ENCODE data around the gene GLUD1.
A peak's percentile ranks its signal among the peaks of the same experiment; 100 is the strongest.
"Not testable (repeated sequence)": the region's sequence is repeated elsewhere in the genome, so short reads cannot be mapped to it uniquely, and the experiment has no call there.

GLUD1 gene

DNA sequence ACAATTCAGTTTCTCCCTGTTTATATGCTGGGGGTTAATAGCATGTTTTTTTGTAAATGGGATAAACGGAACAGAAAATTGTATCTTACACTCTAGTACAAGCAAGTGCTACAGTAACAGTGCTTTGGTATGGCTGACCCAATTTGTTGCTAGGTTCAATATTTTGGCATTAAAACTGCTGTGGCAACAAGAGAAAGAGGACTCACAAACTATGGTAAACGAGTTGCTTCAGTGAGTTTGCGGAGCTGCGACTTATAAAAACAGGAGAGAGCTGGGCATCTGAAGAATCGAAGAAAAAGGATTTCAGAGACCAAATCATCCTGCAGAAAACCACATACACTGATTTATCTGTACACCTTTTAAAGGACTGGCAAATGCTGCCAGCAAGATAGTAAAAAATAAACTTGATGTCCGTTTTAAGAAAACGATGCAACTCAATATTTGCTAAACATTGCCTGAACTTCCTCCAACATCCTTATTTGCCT lies 2.2 kb downstream of the GLUD1 start:
- DNase-seq (ENCODE audit: low read depth) = no peak
- H3K4me3 ChIP-seq (ENCODE audit: control insufficient read depth, low read depth, low read length) = peak overlapping the region; percentile 81
- TF ChIP-seq, protein P1, sequence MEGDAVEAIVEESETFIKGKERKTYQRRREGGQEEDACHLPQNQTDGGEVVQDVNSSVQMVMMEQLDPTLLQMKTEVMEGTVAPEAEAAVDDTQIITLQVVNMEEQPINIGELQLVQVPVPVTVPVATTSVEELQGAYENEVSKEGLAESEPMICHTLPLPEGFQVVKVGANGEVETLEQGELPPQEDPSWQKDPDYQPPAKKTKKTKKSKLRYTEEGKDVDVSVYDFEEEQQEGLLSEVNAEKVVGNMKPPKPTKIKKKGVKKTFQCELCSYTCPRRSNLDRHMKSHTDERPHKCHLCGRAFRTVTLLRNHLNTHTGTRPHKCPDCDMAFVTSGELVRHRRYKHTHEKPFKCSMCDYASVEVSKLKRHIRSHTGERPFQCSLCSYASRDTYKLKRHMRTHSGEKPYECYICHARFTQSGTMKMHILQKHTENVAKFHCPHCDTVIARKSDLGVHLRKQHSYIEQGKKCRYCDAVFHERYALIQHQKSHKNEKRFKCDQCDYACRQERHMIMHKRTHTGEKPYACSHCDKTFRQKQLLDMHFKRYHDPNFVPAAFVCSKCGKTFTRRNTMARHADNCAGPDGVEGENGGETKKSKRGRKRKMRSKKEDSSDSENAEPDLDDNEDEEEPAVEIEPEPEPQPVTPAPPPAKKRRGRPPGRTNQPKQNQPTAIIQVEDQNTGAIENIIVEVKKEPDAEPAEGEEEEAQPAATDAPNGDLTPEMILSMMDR (IDR thresholded peaks at IDR 0.05; ENCODE audit: control insufficient read depth, insufficient read depth, low read depth, low read length, missing control alignments) = no peak

DNA sequence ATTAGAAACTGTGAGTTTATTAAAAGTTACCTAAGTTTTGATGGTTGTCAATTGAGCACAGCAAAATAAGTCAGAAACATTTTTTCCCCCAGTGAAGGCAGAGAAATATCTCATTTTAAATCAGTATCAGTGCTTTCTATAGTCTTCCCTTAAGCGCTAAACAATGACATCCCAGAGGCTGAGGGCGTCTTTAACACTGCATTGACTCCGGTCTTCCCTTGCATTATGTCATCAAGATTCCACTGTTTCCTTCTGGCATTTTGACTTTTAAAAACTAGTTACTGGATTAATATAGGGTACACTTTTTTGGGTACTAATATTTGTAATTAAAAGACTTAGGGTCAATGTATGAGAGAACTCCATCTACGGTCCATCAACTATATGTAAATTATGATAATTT lies 3.9 kb downstream of the GLUD1 start:
- no peak for DNase-seq (ENCODE audit: low read depth)
- no peak overlapping the region for H3K4me3 ChIP-seq (ENCODE audit: control insufficient read depth, low read depth, low read length)
- TF ChIP-seq, protein P1 (IDR thresholded peaks at IDR 0.05; ENCODE audit: control insufficient read depth, insufficient read depth, low read depth, low read length, missing control alignments) = no peak

DNA sequence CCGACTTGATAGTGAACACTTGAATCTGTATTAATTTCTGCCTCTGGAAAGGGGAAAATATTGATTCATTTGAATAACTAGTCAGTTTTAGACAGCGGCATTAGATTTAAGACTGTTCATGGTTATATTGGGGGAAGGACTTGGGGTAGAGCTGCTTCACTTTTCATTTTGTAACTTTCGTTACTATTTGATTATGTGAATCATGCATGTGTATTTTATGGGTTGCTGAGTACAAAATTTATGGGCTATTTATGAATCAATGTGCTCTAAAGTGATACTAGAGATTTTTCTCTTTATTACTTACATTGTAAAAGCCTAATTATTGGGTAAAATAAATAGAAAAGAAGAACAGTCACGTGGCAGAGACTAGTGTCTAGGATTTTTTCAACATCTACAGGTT lies 4.9 kb downstream of the GLUD1 start:
- DNase-seq (ENCODE audit: low read depth) = no peak
- TF ChIP-seq, protein P1 (IDR thresholded peaks at IDR 0.05; ENCODE audit: control insufficient read depth, insufficient read depth, low read depth, low read length, missing control alignments) = no peak
- H3K4me3 ChIP-seq (ENCODE audit: control insufficient read depth, low read depth, low read length) = no peak overlapping the region

DNA sequence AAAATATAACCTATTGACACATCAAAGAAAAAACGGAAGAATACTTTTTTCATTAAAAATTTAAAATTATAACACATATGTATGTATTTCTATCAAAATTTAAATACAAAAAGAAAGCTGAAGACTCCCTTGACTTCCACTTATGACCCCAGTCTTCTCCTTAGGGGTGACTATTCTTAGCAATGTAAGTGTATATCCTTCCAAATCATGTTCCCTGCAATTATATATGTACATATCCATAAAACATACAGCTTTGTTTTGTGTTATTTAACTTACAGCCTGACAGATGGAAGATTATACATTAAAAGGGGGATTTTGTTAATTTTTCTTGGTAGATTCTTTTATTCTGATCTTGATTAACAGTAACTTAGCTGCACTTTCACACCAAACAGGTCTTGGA lies 9.1 kb downstream of the GLUD1 start:
- H3K4me3 ChIP-seq (ENCODE audit: control insufficient read depth, low read depth, low read length) = no peak overlapping the region
- DNase-seq (ENCODE audit: low read depth) = no peak
- TF ChIP-seq, protein P1 (IDR thresholded peaks at IDR 0.05; ENCODE audit: control insufficient read depth, insufficient read depth, low read depth, low read length, missing control alignments) = no peak

DNA sequence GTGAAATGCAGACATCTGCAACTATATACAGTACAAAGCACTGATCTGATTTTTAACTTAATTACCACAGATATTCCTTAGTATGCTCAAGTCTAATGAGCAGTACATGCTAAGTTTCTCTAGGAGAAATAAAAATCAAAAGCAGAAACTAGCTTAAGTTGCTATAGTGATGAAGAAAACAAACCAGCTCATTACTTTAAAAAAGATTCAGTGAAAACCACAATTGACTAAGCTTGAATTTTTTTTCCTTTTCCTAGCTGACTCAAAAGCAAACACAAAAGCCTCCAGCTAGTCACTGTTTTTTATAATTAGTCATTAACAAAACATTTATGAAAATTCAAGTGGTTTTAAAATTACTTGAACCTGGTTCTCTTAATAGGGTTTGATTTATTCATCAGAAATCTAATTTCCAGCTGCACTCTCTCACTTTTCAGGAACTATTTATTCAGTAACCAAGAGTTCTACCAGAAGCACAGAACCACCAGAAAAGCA lies 10.3 kb downstream of the GLUD1 start:
- not testable (repeated sequence) for H3K4me3 ChIP-seq (ENCODE audit: control insufficient read depth, low read depth, low read length)
- peak; percentile 59 for DNase-seq (ENCODE audit: low read depth)

DNA sequence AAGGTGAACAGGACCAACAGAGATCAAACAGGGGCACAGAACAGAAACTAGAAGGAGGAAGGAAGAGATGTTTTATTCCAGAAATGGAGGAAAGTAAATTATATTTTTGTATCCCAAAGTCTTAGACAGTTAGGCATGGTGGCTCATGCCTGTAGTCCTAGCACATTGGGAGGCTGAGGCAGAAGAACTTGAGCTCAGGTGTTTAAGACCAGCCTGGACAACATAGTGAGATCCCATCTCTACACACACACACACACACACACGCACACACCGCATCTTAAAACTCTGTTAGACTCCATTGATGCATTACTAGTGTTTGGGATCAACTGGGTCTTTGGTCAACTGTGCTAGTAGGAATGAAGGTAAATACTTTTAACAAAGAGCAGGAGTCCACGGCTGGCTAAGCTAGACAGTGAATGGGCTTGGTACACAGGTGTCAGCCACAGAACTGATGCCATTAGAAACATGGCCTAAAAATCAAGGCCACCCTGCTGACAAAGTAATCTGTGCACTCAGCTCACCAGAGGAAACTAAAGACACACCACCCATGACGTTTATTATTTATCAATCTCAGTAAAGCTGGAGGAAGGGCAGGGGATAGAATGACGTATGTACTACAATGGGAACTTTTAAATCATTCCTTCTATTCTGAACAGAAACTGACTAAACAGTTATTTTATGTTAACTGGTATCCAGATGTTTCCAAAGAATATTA lies 10.9 kb downstream of the GLUD1 start:
- DNase-seq (ENCODE audit: low read depth); H3K4me3 ChIP-seq (ENCODE audit: control insufficient read depth, low read depth, low read length): not testable (repeated sequence)

DNA sequence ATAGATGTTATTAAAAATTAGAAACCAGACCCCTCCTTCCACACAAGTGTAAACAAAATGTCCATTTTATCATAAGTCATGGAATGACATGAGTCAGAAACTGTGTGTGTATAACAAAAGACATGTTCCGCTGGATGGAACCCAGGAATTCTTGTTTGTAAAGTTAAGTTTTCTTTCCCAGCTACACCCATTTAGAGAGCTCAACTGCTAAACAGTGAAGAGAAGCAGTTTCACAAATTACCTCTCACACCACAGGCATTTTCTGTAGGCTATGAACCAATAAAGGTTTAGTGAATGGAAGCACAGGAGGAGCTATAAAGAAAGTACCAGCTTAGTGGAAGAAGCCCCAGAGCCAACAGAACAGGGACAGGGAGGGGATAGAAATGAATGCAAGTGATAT lies 12.4 kb downstream of the GLUD1 start:
- DNase-seq (ENCODE audit: low read depth); H3K4me3 ChIP-seq (ENCODE audit: control insufficient read depth, low read depth, low read length): not testable (repeated sequence)

DNA sequence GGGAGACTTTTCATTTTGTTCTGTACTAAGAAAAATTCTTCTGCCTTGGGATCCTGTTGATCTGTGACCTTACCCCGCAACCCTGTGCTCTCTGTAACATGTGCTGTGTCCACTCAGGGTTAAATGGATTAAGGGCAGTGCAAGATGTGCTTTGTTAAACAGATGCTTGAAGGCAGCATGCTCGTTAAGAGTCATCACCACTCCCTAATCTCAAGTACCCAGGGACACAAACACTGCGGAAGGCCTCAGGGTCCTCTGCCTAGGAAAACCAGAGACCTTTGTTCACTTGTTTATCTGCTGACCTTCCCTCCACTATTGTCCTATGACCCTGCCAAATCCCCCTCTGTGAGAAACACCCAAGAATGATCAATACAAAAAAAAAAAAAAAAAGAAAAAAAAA lies 13.1 kb downstream of the GLUD1 start:
- not testable (repeated sequence) for H3K4me3 ChIP-seq (ENCODE audit: control insufficient read depth, low read depth, low read length); DNase-seq (ENCODE audit: low read depth)

DNA sequence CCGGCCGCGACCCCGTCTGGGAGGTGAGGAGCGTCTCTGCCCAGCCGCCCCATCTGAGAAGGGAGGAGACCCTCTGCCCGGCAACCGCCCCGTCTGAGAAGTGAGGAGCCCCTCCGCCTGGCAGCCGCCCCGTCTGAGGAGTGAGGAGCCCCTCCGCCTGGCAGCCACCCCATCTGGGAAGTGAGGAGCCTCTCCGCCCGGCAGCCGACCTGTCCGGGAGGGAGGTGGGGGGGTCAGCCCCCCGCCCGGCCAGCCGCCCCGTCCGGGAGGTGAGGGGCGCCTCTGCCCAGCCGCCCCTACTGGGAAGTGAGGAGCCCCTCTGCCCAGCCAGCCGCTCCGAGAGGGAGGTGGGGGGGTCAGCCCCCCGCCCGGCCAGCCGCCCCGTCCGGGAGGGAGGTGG lies 14.0 kb downstream of the GLUD1 start:
- DNase-seq (ENCODE audit: low read depth); H3K4me3 ChIP-seq (ENCODE audit: control insufficient read depth, low read depth, low read length): not testable (repeated sequence)

Data from AG09309 (cell line).